Measurements from ENCODE around the gene LCLAT1.
"Not testable (repeated sequence)": the region's sequence is repeated elsewhere in the genome, so short reads cannot be mapped to it uniquely, and the experiment has no call there.

LCLAT1 gene

DNA sequence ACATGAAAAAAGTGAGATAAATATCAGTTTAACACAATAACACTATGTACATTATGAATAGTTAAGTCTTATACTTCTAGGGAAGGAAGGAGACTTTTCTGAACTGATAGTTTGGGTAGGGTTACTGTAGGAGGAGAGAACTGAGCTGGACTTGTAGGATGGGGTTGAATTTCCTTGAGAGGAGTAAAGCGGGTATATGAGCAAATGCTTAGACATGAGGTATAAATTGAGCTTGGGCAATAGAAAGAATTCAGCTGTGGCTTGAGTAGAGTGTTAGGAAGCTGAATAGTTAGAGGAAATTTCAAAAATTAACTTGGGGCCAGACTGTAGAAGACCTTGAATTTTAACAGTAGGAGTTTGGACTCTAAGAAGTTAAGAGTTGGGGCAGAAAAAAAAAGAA lies 45.1 kb downstream of the LCLAT1 start:
- FAIRE-seq = no peak

DNA sequence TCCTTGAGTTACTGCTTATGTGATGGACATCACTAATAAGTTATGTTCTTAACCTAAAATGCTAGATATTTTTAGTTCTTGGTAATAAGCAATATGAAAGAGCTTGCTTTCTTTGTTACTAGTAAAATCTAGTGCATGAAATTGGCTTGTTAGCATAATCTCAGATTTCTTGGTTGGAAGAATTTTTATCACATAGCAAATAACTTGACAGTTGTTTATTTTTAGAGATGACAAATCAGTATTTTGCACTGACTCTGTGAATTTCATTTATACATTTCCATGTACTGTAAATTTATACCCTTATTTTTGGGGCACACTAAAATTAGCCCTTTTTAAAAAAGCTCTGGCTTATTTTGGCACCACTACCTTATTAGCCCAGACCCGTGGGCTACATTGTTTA lies 45.6 kb downstream of the LCLAT1 start:
- no peak for FAIRE-seq

DNA sequence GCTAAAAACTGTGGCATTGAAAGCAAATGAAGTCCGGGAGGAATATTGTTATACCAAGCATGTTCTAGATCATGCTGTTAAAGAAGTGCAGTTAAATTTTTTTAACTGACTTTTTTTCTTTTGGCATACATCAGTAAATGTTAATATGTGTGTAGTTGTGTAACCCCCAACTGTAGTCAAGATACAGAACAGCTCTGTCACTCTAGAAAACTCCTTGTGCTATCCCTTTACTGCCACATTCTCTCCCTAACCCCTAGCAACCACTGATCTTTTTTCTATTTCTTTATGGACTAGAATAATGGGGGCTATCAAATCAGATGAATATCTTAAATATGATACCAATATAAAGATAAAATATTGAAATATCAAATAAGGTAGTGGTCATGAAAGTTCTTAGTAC lies 46.4 kb downstream of the LCLAT1 start:
- FAIRE-seq = no peak

DNA sequence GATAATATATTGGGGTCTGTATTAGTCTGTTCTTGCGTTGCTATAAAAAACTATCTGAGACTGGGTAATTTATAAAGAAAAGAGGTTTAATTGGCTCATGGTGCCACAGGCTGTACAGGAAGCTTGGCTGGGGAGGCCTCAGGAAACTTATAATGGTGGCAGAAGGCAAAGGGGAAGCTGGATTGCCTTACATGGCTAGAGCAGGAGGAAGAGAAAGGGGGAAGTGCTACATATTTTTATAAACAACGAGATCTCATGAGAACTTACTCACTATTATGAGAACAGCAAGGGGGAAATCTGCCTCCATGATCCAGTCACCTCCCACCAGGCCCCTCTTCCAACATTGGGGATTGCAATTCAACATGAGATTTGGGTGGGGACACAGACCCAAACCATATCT lies 48.9 kb downstream of the LCLAT1 start:
- FAIRE-seq = not testable (repeated sequence)

DNA sequence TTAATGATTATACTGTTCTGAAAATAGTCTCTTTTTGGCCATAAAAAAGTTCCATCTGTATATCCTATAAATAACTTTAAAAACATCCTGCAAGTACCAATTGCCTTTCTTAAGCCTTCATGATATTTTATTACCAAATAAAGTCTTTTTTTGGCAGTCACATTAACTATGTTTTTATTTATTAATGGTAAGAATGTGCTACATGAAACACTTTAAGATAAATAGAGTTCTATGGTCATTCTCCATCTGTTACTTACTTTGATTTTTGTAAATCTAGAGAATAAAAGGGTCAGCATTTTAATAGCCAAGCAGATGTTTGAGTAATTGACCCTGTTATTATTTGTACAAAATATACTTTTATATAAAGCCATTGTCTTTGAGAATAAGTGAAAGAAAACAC lies 52.6 kb downstream of the LCLAT1 start:
- FAIRE-seq = no peak

DNA sequence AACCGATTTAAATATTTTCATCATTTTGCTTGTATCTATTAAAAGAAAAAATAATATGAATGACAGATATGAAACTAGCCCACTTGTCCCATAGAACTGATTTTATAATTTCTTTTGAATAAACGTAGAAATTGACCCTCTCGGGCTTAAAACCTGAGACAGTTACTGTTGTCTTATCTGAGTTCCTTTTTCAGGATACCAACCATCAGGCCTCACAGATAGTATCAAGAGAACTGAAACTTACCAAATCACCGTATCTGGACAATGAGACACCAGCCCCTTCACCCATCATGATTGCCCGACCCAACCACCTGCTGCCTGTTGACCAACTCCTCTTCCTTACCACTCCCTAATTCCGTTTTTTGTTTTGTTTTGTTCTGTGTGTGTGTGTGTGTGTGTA lies 53.7 kb downstream of the LCLAT1 start:
- no peak for FAIRE-seq

DNA sequence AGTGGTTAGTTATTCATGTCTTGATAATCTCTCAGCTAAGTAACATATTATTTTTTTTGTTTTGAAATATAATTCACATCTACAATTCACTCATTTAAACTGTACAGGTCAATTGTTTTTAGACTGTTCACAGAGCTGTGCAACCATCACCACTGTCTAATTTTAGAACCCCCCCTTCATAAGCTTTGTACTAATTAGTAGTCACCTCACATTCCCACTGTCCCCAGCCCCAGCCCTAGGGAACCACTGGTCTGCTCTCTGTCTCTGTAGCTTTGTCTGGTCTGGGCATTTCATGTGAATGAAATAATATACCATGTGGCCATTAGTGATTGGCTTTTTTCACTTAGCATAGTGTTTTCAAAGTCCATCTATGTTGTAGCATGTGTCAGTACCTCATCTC lies 55.3 kb downstream of the LCLAT1 start:
- no peak for FAIRE-seq

DNA sequence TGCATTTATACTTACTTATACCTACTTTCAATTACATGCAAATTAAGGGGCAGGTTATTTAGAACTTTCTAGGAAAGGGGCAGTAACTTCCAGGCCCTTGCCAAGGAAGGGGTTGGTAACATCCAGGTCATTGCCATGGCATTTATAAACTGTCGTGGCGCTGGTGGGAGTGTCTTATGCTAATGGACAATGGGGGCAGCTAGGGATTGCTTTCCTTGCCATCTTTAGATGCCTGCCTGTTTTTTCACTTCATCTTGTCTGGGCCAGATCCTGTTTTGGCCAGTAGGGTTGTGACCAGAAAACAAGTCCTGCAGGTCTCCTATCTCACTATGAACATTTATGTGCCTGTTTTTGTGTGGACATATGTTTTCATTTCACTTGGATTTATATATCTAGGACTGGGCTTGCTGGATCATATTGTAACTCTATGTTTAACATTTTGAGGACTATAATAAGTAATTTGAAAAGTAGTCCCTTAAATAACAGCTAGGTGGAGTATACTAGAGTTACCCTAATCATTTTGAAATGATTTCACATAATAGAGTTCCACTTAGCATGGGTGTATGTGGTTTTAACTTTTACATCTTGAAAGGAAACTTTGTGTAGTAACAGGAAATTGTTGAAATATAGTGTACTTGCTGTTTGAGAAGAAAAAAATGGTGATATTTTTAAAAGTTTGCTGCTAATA lies 56.1 kb downstream of the LCLAT1 start:
- FAIRE-seq = no peak

DNA sequence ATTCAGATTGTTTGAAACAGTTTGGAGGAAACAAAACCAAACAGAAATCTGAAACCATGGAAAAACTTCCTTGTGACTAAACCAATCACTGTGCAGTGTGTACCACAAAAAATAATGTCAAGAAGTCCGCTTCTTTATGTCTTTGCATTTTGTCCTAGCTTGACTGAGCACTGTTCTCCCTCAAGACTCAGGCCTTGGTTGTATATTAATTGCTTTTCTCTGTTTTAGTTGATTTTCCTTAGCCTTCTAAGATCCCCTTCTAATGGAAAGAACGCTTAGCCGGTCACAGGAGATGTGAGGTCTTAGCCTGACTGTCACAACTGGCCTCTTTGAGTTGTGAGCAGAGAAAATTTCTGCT lies 56.6 kb downstream of the LCLAT1 start:
- FAIRE-seq = no peak

DNA sequence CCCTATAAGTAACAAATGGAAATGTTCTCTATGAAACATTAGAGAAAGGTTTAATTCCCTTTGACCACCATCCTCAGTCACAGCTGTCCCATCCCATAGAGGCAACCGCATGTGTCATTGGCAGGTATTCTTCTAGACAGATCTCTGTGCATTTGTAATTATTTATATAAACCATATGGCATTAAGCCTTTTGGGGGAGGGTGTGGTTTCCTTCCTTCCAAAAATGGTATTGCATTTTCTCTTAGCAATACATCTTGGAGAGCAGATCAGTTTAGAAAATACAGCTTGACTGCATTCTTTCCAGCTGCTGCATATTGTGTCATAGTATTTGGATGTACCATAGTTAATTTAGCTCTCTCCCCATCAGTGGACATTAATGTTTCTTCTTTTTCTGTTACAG lies 57.7 kb downstream of the LCLAT1 start:
- FAIRE-seq = no peak

DNA sequence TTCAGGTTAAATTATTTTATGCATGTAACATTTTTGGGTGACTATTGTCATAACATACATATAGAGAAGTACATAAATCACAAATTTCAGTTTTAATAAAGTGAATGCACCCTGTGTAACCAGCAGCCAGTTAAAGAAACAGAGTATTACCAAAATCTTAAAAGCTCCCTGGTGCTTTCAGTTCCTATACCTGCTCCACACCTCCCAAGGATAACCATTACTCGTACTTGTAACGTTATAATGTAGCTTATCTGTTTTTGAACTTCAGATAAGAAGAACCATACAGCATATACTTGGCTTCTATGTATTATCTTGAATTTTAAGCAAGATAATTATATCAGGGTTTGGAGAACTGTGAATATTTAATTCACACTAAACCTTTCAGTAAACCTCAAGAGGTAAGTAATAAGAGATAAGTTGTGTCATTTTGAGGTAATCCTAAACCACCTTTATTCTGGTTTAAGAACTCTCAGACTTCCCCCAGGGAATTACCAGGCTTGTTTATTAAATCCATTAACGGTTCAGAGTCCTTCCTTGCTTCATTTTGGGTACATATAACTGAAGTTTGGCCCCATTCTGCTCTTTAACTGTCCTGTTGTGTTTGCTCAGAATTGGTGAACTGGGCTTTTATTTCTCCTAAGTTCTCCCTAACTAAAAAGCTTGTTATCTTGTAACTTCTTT lies 58.6 kb downstream of the LCLAT1 start:
- FAIRE-seq = no peak

DNA sequence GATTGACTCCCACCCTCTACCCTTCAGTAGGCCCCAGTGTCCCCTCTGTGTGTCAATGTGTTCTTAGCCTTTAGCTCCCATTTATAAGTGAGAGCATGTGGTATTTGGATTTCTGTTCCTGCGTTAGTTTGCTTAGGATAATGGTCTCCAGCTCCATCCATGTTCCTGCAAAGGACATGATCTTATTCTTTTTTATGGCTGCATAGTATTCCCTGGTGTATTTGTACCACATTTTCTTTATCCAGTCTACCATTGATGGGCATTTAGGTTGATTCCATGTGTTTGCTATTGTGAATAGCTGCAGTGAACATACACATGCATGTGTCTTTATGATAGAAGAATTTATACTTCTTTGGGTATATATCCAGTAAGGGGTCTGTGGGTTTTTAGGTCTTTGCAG lies 60.4 kb downstream of the LCLAT1 start:
- not testable (repeated sequence) for FAIRE-seq

DNA sequence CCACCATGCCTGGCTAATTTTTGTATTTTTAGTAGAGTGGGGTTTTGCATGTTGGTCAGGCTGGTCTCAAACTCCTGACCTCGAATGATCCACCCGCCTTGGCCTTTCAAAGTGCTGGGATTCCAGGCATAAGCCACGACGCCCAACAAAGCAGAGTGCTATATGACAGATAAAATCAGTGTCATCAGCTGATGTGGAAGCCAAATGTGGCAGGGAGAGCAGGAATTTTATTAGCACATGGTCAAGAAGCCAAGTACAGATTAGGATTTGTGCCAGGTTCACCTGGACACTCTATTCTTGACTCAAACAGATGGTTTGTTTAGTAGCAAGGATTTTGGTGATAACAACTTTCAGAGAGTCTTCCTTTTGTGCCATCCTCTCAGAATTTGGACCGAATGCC lies 62.7 kb downstream of the LCLAT1 start:
- FAIRE-seq = no peak

DNA sequence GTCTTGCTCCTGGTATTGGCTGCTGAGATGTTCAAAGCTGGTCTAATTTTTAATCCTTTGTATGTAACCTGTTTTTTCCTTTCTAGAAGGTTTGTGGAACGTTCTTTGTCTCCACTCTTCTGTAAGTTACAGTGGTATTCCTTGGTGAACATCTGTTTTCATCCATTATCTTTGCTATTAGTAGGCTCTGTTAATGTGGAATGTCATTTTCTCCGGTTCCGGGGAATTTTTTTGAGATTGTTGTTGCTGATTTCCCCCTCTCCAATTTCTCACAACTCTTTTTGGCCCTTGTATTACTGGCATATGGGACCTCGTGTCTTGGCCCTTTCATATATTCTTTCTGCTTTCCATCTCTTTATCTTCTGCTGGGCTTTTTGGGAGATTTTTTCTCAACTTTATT lies 63.4 kb downstream of the LCLAT1 start:
- no peak for FAIRE-seq

DNA sequence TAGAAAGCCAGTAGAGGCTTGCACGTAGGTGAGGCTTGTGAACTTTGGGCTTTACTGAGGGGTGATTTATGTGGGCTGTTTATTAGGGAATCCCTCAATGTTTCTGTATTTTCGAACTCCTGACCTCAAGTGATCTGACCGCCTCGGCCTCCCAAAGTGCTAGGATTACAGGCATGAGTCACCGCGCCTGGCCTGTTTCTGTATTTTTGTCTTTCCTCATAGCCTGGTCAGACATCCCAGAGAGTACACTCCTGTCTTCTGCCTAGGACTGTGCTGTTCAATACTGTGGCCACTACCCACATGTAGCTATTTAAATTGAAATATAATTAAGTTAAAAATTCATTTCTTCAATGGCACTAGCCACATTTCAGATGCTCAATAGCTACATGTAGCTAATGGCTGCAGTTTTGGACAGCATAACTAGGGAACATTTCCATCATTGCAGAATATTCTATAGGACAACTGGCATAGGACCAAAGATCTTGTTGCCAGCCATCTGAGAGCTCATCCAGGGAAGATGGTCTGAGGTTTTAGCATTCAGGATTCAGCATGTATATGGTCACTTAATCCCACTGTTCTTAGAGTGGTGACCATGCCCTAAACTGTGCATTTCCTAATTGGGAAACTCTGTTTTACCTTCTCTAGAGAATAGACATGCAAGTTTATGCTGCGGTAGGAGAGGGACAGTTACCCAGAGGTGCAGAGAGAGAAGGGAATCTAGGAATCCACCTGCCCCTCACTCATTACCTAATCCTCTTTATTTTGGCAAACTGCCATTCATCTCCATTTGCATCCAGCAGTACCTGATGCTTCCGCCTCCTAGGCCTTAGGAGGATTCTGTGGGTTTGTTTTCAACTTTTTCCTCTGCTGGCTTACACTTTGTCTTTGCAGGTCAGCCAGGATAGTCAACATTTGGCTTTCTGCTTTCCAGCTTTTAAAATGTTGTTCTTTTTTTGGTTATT lies 64.4 kb downstream of the LCLAT1 start:
- no peak for FAIRE-seq

DNA sequence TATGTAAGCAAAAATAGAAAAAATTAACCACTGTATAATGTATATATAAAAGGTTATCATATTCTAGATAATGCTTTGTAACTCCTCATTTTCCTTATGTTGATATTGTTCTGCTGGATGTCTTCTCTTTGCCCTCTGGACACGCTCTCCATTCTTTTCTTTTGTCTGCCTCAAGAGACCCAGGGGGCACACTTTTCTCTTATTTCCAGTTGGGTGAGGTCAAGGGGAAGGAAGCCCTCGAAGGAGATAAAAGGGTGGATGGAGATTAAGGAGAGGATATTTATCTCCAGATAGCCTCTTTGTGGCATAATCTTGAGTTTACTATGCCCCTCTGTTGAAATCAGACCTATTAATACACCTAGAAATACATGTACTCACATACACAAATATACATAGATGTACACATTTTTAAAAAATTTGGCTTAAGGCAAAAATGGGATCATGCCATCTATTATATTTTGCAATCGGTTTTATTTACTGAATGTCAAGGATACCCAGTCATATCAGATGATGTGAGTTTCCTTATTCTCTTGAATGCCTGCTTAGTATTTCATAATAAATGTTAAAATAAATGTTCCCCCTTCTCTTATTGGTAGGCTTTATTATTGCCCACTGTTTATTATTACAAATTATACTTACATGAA lies 65.3 kb downstream of the LCLAT1 start:
- FAIRE-seq = no peak

DNA sequence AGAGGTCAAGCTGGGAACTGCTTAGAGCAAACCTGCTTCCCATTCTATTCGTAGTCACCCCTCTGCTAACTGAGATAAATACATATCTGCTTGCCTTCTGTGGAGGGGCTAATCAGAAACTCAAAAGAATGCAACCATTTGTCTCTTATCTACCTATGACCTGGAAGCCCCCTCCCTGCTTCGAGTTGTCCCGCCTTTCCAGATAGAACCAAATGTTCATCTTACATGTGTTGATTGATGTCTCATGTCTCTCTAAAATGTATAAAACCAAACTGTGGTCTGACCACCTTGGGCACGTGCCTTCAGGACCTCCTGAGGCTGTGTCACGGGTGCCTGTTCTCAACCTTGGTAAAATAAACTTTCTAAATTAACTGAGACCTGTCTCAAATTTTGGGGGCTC lies 66.6 kb downstream of the LCLAT1 start:
- not testable (repeated sequence) for FAIRE-seq

DNA sequence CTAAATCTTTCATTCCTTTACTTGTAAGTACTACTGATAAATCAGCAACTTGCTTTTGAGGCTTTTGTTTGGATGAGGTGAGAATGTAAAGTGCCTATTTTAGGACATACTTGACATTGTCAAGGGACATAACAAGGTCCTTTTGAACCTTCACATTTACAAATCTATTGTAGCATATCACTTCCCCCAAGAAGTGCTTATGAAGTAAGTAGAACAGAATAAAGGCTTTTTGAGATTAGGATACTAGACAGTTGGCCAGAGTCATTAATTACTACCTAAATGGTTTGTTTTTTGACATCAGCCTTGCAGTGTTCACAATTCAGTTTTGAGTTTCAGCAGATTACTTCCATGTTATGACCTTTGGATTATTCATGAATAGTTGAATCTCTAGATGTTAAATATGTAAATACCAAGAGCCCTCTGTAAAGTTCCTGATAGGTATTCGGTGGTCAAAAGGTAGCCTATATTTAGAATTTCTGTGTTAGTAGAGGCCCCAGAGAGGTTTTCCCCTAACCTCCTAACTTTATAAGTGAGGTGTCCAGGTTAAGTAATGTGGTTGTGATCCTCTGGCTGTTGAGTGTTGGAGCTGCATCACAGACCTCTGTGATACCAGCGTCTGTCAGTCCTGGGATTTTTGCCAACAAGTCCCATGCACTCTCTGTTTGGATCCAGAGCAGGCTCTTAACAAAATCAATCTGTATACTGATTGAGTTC lies 67.2 kb downstream of the LCLAT1 start:
- no peak for FAIRE-seq

DNA sequence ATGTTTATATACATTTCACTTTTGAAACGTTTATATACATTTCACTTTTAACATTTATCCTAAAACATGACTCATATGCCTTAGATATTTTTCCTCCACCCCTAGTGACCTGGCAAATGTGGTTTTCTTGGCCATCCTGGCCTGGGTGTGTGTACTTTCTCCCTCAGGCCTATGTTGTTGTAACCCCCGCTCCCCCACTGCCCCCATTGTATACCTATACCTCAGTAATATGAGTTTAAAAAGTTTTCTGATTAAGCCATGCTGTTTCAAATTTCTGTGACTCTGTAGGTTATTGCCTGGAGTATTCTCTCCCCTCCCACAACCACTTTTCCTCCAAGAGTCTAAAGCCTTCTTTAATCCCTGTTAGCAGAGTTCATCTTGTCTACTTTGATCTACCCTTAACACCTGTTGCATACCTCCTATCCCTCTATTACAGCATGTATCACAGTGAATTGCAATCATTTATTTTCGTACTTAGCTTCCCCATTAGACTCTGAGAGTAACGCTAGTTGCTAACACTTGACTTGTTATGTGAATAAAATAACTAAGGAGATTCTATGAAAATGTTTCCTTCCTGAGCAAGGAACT lies 67.9 kb downstream of the LCLAT1 start:
- no peak for FAIRE-seq

DNA sequence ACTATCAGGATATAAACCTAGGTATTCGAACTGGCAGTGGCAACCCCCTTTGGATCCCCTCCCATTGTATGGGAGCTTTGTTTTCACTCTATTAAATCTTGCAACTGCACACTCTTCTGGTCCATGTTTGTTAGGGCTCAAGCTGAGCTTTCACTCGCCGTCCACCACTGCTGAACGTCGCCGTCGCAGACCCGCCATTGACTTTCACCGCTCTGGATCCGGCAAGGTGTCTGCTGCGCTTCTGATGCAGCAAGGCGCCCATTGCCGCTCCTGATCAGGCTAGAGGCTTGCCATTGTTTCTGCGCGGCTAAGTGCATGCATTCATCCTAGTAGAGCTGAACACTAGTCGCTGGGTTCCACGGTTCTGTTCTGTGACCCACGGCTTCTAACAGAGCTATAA lies 69.1 kb downstream of the LCLAT1 start:
- FAIRE-seq = no peak

DNA sequence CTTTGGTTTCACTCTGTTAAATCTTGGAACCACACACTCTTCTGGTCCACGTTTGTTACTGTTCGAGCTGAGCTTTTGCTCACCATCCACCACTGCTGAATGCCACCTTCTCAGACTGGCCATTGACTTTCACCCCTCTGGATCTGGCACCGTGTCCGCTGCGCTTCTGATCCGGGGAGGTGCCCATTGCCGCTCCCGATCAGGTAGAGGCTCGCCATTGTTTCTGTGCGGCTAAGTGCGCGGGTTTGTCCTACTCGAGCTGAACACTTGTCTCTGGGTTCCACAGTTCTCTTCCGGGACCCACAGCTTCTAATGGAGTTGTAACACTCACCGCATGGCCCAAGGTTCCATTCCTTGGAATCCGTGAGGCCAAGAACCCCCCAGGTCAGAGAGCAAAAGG lies 72.8 kb downstream of the LCLAT1 start:
- no peak for FAIRE-seq

DNA sequence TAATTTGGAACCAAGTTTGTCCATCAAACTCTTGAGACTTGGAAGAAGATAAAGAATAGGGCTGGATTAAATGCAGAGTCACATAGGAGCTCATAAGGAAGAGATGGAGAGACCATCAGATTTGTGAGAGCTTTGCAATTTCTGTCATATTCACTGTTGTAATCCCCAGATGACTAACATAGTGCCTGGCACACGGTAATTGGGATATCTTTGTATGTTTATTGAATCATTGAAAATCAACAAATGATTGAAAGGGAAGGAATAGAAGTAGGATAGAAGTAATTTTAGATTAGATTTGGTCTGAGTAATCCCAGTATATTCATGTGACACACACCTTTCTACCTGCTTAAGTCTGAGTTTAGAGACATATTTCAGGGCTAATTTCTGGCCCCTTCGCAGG lies 75.4 kb downstream of the LCLAT1 start:
- FAIRE-seq = no peak

All from G401.6 (cell line).